HL-60 (cell line): ENCODE results near the gene ZNF90.

Experiments used
- DNase-seq, 2 experiments: peaks; one replicate each; pipeline ENCODE4 v3.0.0-alpha.2; 2010 to 2020; ENCODE audit warnings: low read depth in 1 of 2, low spot score in 1 of 2
- H3K27ac ChIP-seq: fragments of 250-450 bp; sonication (Bioruptor Pico); replicated peaks from 2 replicates; pipeline ENCODE4 v1.5.1; 2020; ENCODE audit warnings: mild to moderate bottlenecking, moderate library complexity
- H3K27me3 ChIP-seq: fragments of 250-450 bp; sonication (Bioruptor Pico); 2 replicates; pipeline ENCODE4 v1.5.1; 2021; ENCODE audit warnings: mild to moderate bottlenecking, moderate library complexity; ENCODE audit not compliant: insufficient read depth, poor library complexity, severe bottlenecking
- H3K4me3 ChIP-seq: replicated peaks from 2 replicates; pipeline ENCODE4 v1.5.1; 2011; ENCODE audit warnings: mild to moderate bottlenecking, control low read depth, low read length; ENCODE audit not compliant: insufficient read depth
- CTCF ChIP-seq: IDR thresholded peaks from one replicate; pipeline ENCODE4 v1.5.1; 2011; ENCODE audit warnings: low read length, control low read depth, inconsistent platforms; ENCODE audit not compliant: insufficient read depth
- GABPA ChIP-seq: IDR thresholded peaks from 2 replicates; pipeline ENCODE4 v1.6.1; 2012; ENCODE audit warnings: low read depth
- POLR2AphosphoS5 ChIP-seq: IDR thresholded peaks from 2 replicates; pipeline ENCODE4 v1.6.1; 2012; ENCODE audit warnings: low read depth
- REST ChIP-seq: IDR thresholded peaks from 2 replicates; pipeline ENCODE4 v1.6.1; 2012; ENCODE audit warnings: low read depth; ENCODE audit not compliant: insufficient replicate concordance
- SPI1 ChIP-seq: IDR thresholded peaks from 2 replicates; pipeline ENCODE4 v1.6.1; 2012; ENCODE audit warnings: low read depth, mild to moderate bottlenecking, borderline replicate concordance

Gene ZNF90

GRCh38 chr19:20162821-20163220, 85.0 kb downstream of the ZNF90 start:
- TF ChIP-seq CTCF (no peak), SPI1 (peak; percentile 78)
- Histone ChIP-seq H3K27ac (peak overlapping the region; percentile 21; the same call in 1 of the 2 replicates), H3K27me3 (no peaks in the 10 kb centered on the region), H3K4me3 (no peak overlapping the region)
- DNase-seq, result peak; percentile 0 to 76

GRCh38 chr19:20164456-20164855, 86.7 kb downstream of the ZNF90 start:
- TF ChIP-seq POLR2AphosphoS5, result no peak
- no peak for TF ChIP-seq CTCF
- TF ChIP-seq GABPA, result no peak
- no peak for TF ChIP-seq SPI1
- TF ChIP-seq REST, result no peak
- DNase-seq, result no peak
- H3K27me3 ChIP-seq, result no peaks in the 10 kb centered on the region
- no peak overlapping the region for H3K4me3 ChIP-seq
- no peak overlapping the region for H3K27ac ChIP-seq

GRCh38 chr19:20165971-20166592, 88.3 kb downstream of the ZNF90 start:
- Histone ChIP-seq H3K27me3 (no peaks in the 10 kb centered on the region), H3K27ac (no peak overlapping the region), H3K4me3 (no peak overlapping the region)
- no peak for DNase-seq
- no peak for TF ChIP-seq SPI1
- TF ChIP-seq POLR2AphosphoS5, result no peak

- TF ChIP-seq GABPA, result no peak
- peak; percentile 21 to 80 for DNase-seq
- H3K27ac ChIP-seq, result peak within 1 kb of the TSS; percentile 53
- H3K4me3 ChIP-seq, result peak within 1 kb of the TSS; percentile 28
- H3K27me3 ChIP-seq, result no peaks in the 10 kb centered on the region
Observed at GRCh38 chr19:20167020-20167644, 89.3 kb downstream of the ZNF90 start, which contains the start of gene ZNF486. TSS of gene ZNF486 (plus strand) at chr19:20167214. CDS start at chr19:20167331, 117 bp downstream.

- Histone ChIP-seq H3K4me3 (peak overlapping the region; percentile 28), H3K27me3 (no peaks in the 10 kb centered on the region), H3K27ac (peak overlapping the region; percentile 53)
- TF ChIP-seq GABPA, result no peak
- no peak for TF ChIP-seq SPI1
- no peak for TF ChIP-seq CTCF
- TF ChIP-seq REST, result no peak
- TF ChIP-seq POLR2AphosphoS5, result no peak
- DNase-seq, result no peak
Observed at GRCh38 chr19:20167651-20168122, 89.9 kb downstream of the ZNF90 start.
